ENCODE results near the gene CEBPZ.

CEBPZ gene

GRCh38 chr2:37191747-37192146 lies 39.6 kb downstream of the CEBPZ start:
- Histone ChIP-seq H3K9ac (ENCODE audit: low read depth, low read length, poor library complexity, severe bottlenecking) (no peak overlapping the region), H3K27me3 (ENCODE audit: insufficient read depth, low read length, poor library complexity, severe bottlenecking) (no peaks in the 10 kb centered on the region), H3K9me3 (ENCODE audit: insufficient read depth, low read depth, low read length) (no peaks in the 10 kb centered on the region), H3K36me3 (ENCODE audit: insufficient read depth, low read length) (no peaks in the 10 kb centered on the region), H2AFZ (ENCODE audit: low read length) (no peak overlapping the region), H4K20me1 (ENCODE audit: insufficient read depth, low read length, poor library complexity, severe bottlenecking) (peaks cover under 1% of the 10 kb centered on the region), H3K79me2 (ENCODE audit: insufficient read depth, low read length) (peaks cover 5% of the 10 kb centered on the region), H3K4me1 (ENCODE audit: insufficient read depth, low read length, poor library complexity, severe bottlenecking) (peaks cover 3% of the 10 kb centered on the region), H3K4me2 (ENCODE audit: low read depth, low read length, poor library complexity, severe bottlenecking) (no peak overlapping the region), H3K4me3 (ENCODE audit: low read length, poor library complexity, severe bottlenecking) (no peak overlapping the region), H3K9me2 (replicated peaks; ENCODE audit: low read depth, low read length) (no peaks in the 10 kb centered on the region), H3F3A (ENCODE audit: low read depth) (no peaks in the 10 kb centered on the region)
- TF ChIP-seq EZH2phosphoT487 (IDR thresholded peaks at IDR 0.05; ENCODE audit: borderline replicate concordance) (no peak), CTCF (conservative IDR thresholded peaks at IDR 0.05; ENCODE audit: low read length) (no peak)

GRCh38 chr2:37191253-37191652 lies 40.1 kb downstream of the CEBPZ start:
- Histone ChIP-seq H2AFZ (ENCODE audit: low read length) (no peak overlapping the region), H3K36me3 (ENCODE audit: insufficient read depth, low read length) (no peaks in the 10 kb centered on the region), H3K9me3 (ENCODE audit: insufficient read depth, low read depth, low read length) (no peaks in the 10 kb centered on the region), H3K4me1 (ENCODE audit: insufficient read depth, low read length, poor library complexity, severe bottlenecking) (peaks cover 3% of the 10 kb centered on the region), H3K9ac (ENCODE audit: low read depth, low read length, poor library complexity, severe bottlenecking) (no peak overlapping the region), H3F3A (ENCODE audit: low read depth) (no peaks in the 10 kb centered on the region), H4K20me1 (ENCODE audit: insufficient read depth, low read length, poor library complexity, severe bottlenecking) (no peaks in the 10 kb centered on the region), H3K9me2 (replicated peaks; ENCODE audit: low read depth, low read length) (no peaks in the 10 kb centered on the region), H3K4me3 (ENCODE audit: low read length, poor library complexity, severe bottlenecking) (no peak overlapping the region), H3K79me2 (ENCODE audit: insufficient read depth, low read length) (no peaks in the 10 kb centered on the region; the same call in 1 of the 2 replicates), H3K27me3 (ENCODE audit: insufficient read depth, low read length, poor library complexity, severe bottlenecking) (no peaks in the 10 kb centered on the region), H3K4me2 (ENCODE audit: low read depth, low read length, poor library complexity, severe bottlenecking) (no peak overlapping the region)
- TF ChIP-seq CTCF (conservative IDR thresholded peaks at IDR 0.05; ENCODE audit: low read length) (no peak), EZH2phosphoT487 (IDR thresholded peaks at IDR 0.05; ENCODE audit: borderline replicate concordance) (no peak)

- Histone ChIP-seq H3K4me2 (ENCODE audit: low read depth, low read length, poor library complexity, severe bottlenecking) (no peak overlapping the region), H3K9ac (ENCODE audit: low read depth, low read length, poor library complexity, severe bottlenecking) (no peak overlapping the region)
- TF ChIP-seq CTCF (conservative IDR thresholded peaks at IDR 0.05; ENCODE audit: low read length) (no peak), EZH2phosphoT487 (IDR thresholded peaks at IDR 0.05; ENCODE audit: borderline replicate concordance) (no peak)
These were observed 41.1 kb downstream of the CEBPZ start for GRCh38 chr2:37190290-37190689.

More at GRCh38 chr2:37190290-37190689, 41.1 kb downstream of the CEBPZ start:
- no peaks in the 10 kb centered on the region for H3K36me3 ChIP-seq (ENCODE audit: insufficient read depth, low read length)
- H3K9me3 ChIP-seq (ENCODE audit: insufficient read depth, low read depth, low read length): no peaks in the 10 kb centered on the region
- 0 out of 2 replicates have a peak overlapping the region, but pooled peaks have one; percentile 5 for H2AFZ ChIP-seq (ENCODE audit: low read length)
- H3K79me2 ChIP-seq (ENCODE audit: insufficient read depth, low read length): no peaks in the 10 kb centered on the region
- peaks cover 3% of the 10 kb centered on the region for H3K4me1 ChIP-seq (ENCODE audit: insufficient read depth, low read length, poor library complexity, severe bottlenecking)
- H3F3A ChIP-seq (ENCODE audit: low read depth): no peaks in the 10 kb centered on the region
- no peak overlapping the region for H3K4me3 ChIP-seq (ENCODE audit: low read length, poor library complexity, severe bottlenecking)
- no peaks in the 10 kb centered on the region for H3K27me3 ChIP-seq (ENCODE audit: insufficient read depth, low read length, poor library complexity, severe bottlenecking)
- H3K9me2 ChIP-seq (replicated peaks; ENCODE audit: low read depth, low read length): no peaks in the 10 kb centered on the region
- no peaks in the 10 kb centered on the region for H4K20me1 ChIP-seq (ENCODE audit: insufficient read depth, low read length, poor library complexity, severe bottlenecking)
